ENCODE measurements around the gene RIC8A.

DNA sequence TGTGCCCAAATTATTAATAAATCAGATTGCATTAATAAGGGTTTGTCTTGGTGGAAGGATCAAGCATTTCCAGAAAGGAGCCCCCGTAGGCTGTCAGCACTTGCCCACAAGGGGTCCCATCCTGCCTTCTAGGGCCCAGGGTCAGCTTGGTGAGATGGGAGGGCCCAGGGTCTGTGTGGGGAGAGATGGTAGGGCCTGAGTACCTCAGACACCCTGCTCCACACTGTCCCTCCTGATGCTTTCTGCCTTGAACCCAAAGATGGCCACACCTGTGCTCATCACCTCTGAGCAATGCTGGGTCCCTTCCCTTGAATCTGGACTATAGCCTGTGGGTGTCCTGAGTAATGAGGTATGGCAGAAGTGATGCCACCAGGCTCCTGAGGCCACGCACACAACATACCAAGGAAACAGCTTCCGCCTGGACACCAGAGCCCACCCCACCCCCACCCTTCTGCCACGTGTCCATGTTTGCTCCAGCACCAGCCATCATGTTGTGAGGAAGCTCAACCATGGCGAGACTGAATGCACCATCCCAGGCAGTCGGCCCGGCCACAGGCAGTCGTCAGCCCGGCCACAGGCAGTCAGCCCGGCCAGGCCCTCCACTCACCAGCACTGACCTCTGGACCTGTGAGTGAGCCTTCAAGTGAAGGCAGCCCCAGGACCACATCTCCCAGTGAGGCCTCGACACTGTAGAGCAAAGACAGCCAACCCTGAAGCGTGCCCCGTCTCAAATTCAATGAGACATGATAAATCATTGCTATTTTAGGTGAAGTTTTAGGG, 7.1 kb upstream of the RIC8A start:
- TF ChIP-seq, protein P1, sequence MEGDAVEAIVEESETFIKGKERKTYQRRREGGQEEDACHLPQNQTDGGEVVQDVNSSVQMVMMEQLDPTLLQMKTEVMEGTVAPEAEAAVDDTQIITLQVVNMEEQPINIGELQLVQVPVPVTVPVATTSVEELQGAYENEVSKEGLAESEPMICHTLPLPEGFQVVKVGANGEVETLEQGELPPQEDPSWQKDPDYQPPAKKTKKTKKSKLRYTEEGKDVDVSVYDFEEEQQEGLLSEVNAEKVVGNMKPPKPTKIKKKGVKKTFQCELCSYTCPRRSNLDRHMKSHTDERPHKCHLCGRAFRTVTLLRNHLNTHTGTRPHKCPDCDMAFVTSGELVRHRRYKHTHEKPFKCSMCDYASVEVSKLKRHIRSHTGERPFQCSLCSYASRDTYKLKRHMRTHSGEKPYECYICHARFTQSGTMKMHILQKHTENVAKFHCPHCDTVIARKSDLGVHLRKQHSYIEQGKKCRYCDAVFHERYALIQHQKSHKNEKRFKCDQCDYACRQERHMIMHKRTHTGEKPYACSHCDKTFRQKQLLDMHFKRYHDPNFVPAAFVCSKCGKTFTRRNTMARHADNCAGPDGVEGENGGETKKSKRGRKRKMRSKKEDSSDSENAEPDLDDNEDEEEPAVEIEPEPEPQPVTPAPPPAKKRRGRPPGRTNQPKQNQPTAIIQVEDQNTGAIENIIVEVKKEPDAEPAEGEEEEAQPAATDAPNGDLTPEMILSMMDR (IDR thresholded peaks at IDR 0.05), result no peak
- TF ChIP-seq POLR2AphosphoS5 (IDR thresholded peaks at IDR 0.05; ENCODE audit: low read depth, low read length) (no peak), TAF1 (IDR thresholded peaks at IDR 0.05; ENCODE audit: borderline replicate concordance, low read depth, low read length) (no peak), MEF2A (IDR thresholded peaks at IDR 0.05; ENCODE audit: borderline replicate concordance, low read depth) (no peak), RAD21 (IDR thresholded peaks at IDR 0.05; ENCODE audit: low read length) (no peak), GATA2 (CRISPR knock-in tag; IDR thresholded peaks at IDR 0.05) (no peak), YY1 (IDR thresholded peaks at IDR 0.05; ENCODE audit: low read depth) (no peak), NRF1 (IDR thresholded peaks at IDR 0.05; ENCODE audit: low read depth, low read length) (no peak), EP300 (IDR thresholded peaks at IDR 0.05; ENCODE audit: borderline replicate concordance in 1 of 2, low read depth in 1 of 2, low read length in 1 of 2) (no peak), EZH2phosphoT487 (IDR thresholded peaks at IDR 0.05; ENCODE audit: borderline replicate concordance, low read depth) (no peak), CHD2 (IDR thresholded peaks at IDR 0.05; ENCODE audit: low read length, partially characterized antibody) (no peak), SIN3A (IDR thresholded peaks at IDR 0.05; ENCODE audit: borderline replicate concordance, low read depth, low read length) (no peak)
- TF ChIP-seq, protein P2, sequence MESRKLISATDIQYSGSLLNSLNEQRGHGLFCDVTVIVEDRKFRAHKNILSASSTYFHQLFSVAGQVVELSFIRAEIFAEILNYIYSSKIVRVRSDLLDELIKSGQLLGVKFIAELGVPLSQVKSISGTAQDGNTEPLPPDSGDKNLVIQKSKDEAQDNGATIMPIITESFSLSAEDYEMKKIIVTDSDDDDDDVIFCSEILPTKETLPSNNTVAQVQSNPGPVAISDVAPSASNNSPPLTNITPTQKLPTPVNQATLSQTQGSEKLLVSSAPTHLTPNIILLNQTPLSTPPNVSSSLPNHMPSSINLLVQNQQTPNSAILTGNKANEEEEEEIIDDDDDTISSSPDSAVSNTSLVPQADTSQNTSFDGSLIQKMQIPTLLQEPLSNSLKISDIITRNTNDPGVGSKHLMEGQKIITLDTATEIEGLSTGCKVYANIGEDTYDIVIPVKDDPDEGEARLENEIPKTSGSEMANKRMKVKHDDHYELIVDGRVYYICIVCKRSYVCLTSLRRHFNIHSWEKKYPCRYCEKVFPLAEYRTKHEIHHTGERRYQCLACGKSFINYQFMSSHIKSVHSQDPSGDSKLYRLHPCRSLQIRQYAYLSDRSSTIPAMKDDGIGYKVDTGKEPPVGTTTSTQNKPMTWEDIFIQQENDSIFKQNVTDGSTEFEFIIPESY (IDR thresholded peaks at IDR 0.05; ENCODE audit: borderline replicate concordance, low read depth), result no peak
- TF ChIP-seq, protein P3, sequence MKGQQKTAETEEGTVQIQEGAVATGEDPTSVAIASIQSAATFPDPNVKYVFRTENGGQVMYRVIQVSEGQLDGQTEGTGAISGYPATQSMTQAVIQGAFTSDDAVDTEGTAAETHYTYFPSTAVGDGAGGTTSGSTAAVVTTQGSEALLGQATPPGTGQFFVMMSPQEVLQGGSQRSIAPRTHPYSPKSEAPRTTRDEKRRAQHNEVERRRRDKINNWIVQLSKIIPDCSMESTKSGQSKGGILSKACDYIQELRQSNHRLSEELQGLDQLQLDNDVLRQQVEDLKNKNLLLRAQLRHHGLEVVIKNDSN (IDR thresholded peaks at IDR 0.05; ENCODE audit: borderline replicate concordance, low read depth), result no peak
